Rectal smooth muscle tissue (tissue), 1 donor: ENCODE data around the gene RALY.
"Not testable (repeated sequence)": the region's sequence is repeated elsewhere in the genome, so short reads cannot be mapped to it uniquely, and the experiment has no call there.

Experiments
- H3K27ac ChIP-seq: one replicate; pipeline ENCODE4 v1.7.0; 2013; ENCODE audit warnings: low read depth, low read length, inconsistent platforms
- H3K27me3 ChIP-seq: one replicate; pipeline ENCODE4 v1.7.0; 2013; ENCODE audit warnings: low read length; ENCODE audit not compliant: control insufficient read depth, insufficient read depth
- H3K36me3 ChIP-seq: one replicate; pipeline ENCODE4 v1.7.0; 2013; ENCODE audit warnings: low read length; ENCODE audit not compliant: control insufficient read depth, insufficient read depth
- H3K4me1 ChIP-seq: one replicate; pipeline ENCODE4 v1.7.0; 2013; ENCODE audit warnings: low read length; ENCODE audit not compliant: control insufficient read depth, insufficient read depth
- H3K4me3 ChIP-seq: one replicate; pipeline ENCODE4 v1.7.0; 2013; ENCODE audit warnings: low read length
- H3K9ac ChIP-seq: one replicate; pipeline ENCODE4 v1.7.0; 2013; ENCODE audit warnings: low read length

The RALY gene

GRCh38 chr20:34129518-34130162, 135.9 kb downstream of the RALY start:
- no peak overlapping the region for H3K9ac ChIP-seq
- H3K4me3 ChIP-seq = no peak overlapping the region
- no peaks in the 10 kb centered on the region for H3K36me3 ChIP-seq
- no peak overlapping the region for H3K27ac ChIP-seq
- no peaks in the 10 kb centered on the region for H3K27me3 ChIP-seq
- no peaks in the 10 kb centered on the region for H3K4me1 ChIP-seq

GRCh38 chr20:34131491-34131890, 137.8 kb downstream of the RALY start:
- Histone ChIP-seq H3K27me3 (no peaks in the 10 kb centered on the region), H3K4me3 (no peak overlapping the region)

GRCh38 chr20:34132491-34132890, 138.8 kb downstream of the RALY start:
- not testable (repeated sequence) for H3K9ac ChIP-seq, H3K27me3 ChIP-seq, H3K4me1 ChIP-seq, H3K36me3 ChIP-seq, H3K27ac ChIP-seq, H3K4me3 ChIP-seq

More at GRCh38 chr20:34131491-34131890, 137.8 kb downstream of the RALY start:
- H3K9ac ChIP-seq = no peak overlapping the region
- H3K27ac ChIP-seq = no peak overlapping the region
- no peaks in the 10 kb centered on the region for H3K4me1 ChIP-seq
- H3K36me3 ChIP-seq = no peaks in the 10 kb centered on the region

GRCh38 chr20:34132943-34133342, 139.2 kb downstream of the RALY start:
- H3K9ac ChIP-seq, H3K27me3 ChIP-seq, H3K27ac ChIP-seq, H3K36me3 ChIP-seq, H3K4me3 ChIP-seq, H3K4me1 ChIP-seq: not testable (repeated sequence)

- H3K27me3 ChIP-seq, H3K4me1 ChIP-seq, H3K27ac ChIP-seq, H3K36me3 ChIP-seq, H3K4me3 ChIP-seq, H3K9ac ChIP-seq: not testable (repeated sequence)
Measured at GRCh38 chr20:34133365-34133860, 139.7 kb downstream of the RALY start.
